GM06990 (cell line): ENCODE results near the gene PSME3IP1.

Experiments
- DNase-seq: peaks from one replicate; pipeline ENCODE4 v3.0.0-alpha.2; 2011; ENCODE audit not compliant: insufficient read length; ENCODE audit errors: extremely low read depth
- H3K27me3 ChIP-seq: replicated peaks from 2 replicates; pipeline ENCODE4 v1.6.0; 2011; ENCODE audit warnings: low read length; ENCODE audit not compliant: control insufficient read depth, insufficient read depth
- H3K36me3 ChIP-seq: 2 replicates; pipeline ENCODE4 v1.5.1; 2011; ENCODE audit warnings: low read length; ENCODE audit not compliant: control insufficient read depth, insufficient read depth
- H3K4me3 ChIP-seq: replicated peaks from 2 replicates; pipeline ENCODE4 v1.5.1; 2011; ENCODE audit warnings: low read depth, mild to moderate bottlenecking, control low read depth, low read length
- CTCF ChIP-seq: IDR thresholded peaks from 2 replicates; pipeline ENCODE4 v1.5.1; 2011; ENCODE audit warnings: low read length, control low read depth, mild to moderate bottlenecking, inconsistent platforms; ENCODE audit not compliant: insufficient read depth, poor library complexity, severe bottlenecking

Gene PSME3IP1

DNA sequence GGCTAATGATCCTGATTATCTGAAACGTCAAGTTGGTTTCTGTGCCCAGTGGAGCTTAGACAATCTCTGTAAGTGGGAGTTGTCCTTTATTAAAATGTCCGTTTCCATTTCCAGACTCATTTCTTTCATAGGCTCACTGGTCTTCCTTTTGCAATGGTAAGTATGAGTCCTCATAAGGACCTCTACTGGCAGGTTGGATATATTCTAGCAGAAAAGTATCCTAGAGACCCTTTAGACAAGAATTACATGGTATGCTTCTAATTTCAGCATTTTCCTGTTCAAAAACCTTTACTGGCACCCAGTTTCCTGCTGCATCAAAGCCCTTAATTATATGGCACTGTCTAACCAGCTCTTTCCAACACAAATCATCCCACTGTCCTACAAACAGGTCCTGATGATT, 31.1 kb upstream of the PSME3IP1 start:
- TF ChIP-seq CTCF: no peak
- Histone ChIP-seq H3K27me3 (no peaks in the 10 kb centered on the region), H3K36me3 (peaks cover 20% of the 10 kb centered on the region), H3K4me3 (no peak overlapping the region)
- DNase-seq: no peak

DNA sequence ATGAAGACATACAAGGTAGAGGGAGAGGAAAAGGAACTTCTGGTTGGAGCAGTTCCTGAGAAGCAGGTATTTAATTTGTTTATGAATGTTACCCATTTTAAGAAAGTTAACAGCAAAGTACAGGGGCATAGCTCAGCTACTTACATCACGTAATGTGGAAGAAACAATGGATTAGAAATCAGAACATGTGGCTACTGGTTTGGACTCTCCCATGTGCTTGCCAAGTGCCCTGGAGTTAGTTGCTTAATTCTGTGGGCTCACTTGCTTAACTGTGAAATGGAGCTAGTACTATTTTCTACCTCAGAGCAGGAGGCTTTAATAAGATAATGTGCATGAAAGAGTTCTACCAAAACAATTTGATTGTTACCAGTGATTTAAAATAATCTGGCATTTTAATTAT, 27.6 kb upstream of the PSME3IP1 start:
- Histone ChIP-seq H3K4me3 (no peak overlapping the region), H3K27me3 (no peaks in the 10 kb centered on the region), H3K36me3 (peaks cover 23% of the 10 kb centered on the region)
- no peak for DNase-seq
- no peak for TF ChIP-seq CTCF

DNA sequence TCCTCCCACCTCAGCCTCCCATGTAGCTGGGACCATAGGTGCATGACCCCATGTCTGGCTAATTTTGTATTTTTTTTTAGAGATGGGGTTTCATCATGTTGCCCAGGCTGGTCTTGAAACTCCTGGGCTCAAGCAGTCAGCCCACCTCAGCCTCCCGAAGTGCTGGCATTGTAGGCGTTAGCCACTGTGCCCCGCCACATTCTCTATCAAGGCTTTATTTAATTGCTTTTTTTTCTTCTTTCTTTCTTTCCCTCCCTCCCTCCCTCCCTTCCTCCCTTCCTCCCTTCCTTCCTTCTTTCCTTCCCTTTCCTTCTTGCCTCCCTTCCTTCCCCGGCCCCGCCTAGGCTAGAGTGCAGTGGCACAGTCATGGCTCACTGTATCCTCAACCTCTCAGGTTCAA, 23.9 kb upstream of the PSME3IP1 start:
- no peak for TF ChIP-seq CTCF
- Histone ChIP-seq H3K36me3 (peaks cover 21% of the 10 kb centered on the region), H3K27me3 (no peaks in the 10 kb centered on the region), H3K4me3 (no peak overlapping the region)
- DNase-seq: no peak

- Histone ChIP-seq H3K4me3 (no peak overlapping the region), H3K36me3 (peaks cover 23% of the 10 kb centered on the region), H3K27me3 (no peaks in the 10 kb centered on the region)
- no peak for DNase-seq
- no peak for TF ChIP-seq CTCF
These were observed 23.1 kb upstream of the PSME3IP1 start for GRCh38 chr16:57208926-57209325.

DNA sequence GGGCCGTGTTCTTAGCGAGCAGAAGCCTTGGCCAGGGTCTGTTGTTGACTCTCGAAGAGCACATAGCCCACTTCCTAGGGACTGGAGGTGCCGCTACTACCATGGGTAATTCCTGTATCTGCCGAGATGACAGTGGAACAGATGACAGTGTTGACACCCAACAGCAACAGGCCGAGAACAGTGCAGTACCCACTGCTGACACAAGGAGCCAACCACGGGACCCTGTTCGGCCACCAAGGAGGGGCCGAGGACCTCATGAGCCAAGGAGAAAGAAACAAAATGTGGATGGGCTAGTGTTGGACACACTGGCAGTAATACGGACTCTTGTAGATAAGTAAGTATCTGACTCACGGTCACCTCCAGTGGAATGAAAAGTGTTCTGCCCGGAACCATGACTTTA, 18.8 kb upstream of the PSME3IP1 start:
- H3K4me3 ChIP-seq: no peak overlapping the region
- no peak for TF ChIP-seq CTCF
- DNase-seq: no peak
- H3K36me3 ChIP-seq: peaks cover 14% of the 10 kb centered on the region
- H3K27me3 ChIP-seq: no peaks in the 10 kb centered on the region

GRCh38 chr16:57203451-57203850, 17.6 kb upstream of the PSME3IP1 start:
- H3K36me3 ChIP-seq: peaks cover 12% of the 10 kb centered on the region
- no peaks in the 10 kb centered on the region for H3K27me3 ChIP-seq
- no peak for TF ChIP-seq CTCF
- DNase-seq: no peak
- H3K4me3 ChIP-seq: no peak overlapping the region
